ENCODE measurements around the gene ABCC3.

- no peak for TF ChIP-seq CTCF (conservative IDR thresholded peaks at IDR 0.05; ENCODE audit: low read depth, low read length)
- no peak for TF ChIP-seq EZH2 (IDR thresholded peaks at IDR 0.05; ENCODE audit: borderline replicate concordance, low read depth, low read length, poor library complexity, severe bottlenecking)
These were observed 998 bp upstream of the ABCC3 start for GRCh38 chr17:50633683-50634082.

Measured in A673 (cell line).